ACC112 (cell line): ENCODE measurements around the gene BPIFB4.
"Not testable (repeated sequence)": the region's sequence is repeated elsewhere in the genome, so short reads cannot be mapped to it uniquely, and the experiment has no call there.

Experiments
- H2AFZ ChIP-seq: fragments of 200-600 bp; sonication (generic); one replicate; pipeline ENCODE4 v1.6.0; 2017; ENCODE audit warnings: antibody characterized with exemption, low read length; ENCODE audit not compliant: unreplicated experiment
- H3K27ac ChIP-seq: fragments of 200-600 bp; sonication (generic); 2 replicates; pipeline ENCODE4 v1.5.1; 2014; ENCODE audit warnings: low read depth, mild to moderate bottlenecking, antibody characterized with exemption, low read length, moderate library complexity
- H3K27me3 ChIP-seq: fragments of 200-600 bp; sonication (generic); 2 replicates; pipeline ENCODE4 v1.6.1; 2014; ENCODE audit warnings: mild to moderate bottlenecking, antibody characterized with exemption, low read length, moderate library complexity, mixed read lengths; ENCODE audit not compliant: insufficient read depth
- H3K36me3 ChIP-seq: fragments of 200-600 bp; sonication (generic); 2 replicates; pipeline ENCODE4 v1.6.1; 2016; ENCODE audit warnings: mild to moderate bottlenecking, antibody characterized with exemption, low read length, moderate library complexity, mixed read lengths; ENCODE audit not compliant: insufficient read depth
- H3K4me1 ChIP-seq: fragments of 200-600 bp; sonication (generic); one replicate; pipeline ENCODE4 v1.6.1; 2016; ENCODE audit warnings: low read length, mixed read lengths; ENCODE audit not compliant: insufficient read depth, unreplicated experiment, control insufficient read depth
- H3K4me3 ChIP-seq: fragments of 200-600 bp; sonication (generic); 2 replicates; pipeline ENCODE4 v1.5.1; 2014; ENCODE audit warnings: mild to moderate bottlenecking, low read depth, low read length
- H3K79me2 ChIP-seq: fragments of 200-600 bp; sonication (generic); one replicate; pipeline ENCODE4 v1.6.0; 2016; ENCODE audit warnings: low read length; ENCODE audit not compliant: control insufficient read depth, unreplicated experiment, insufficient read depth

BPIFB4 gene

DNA sequence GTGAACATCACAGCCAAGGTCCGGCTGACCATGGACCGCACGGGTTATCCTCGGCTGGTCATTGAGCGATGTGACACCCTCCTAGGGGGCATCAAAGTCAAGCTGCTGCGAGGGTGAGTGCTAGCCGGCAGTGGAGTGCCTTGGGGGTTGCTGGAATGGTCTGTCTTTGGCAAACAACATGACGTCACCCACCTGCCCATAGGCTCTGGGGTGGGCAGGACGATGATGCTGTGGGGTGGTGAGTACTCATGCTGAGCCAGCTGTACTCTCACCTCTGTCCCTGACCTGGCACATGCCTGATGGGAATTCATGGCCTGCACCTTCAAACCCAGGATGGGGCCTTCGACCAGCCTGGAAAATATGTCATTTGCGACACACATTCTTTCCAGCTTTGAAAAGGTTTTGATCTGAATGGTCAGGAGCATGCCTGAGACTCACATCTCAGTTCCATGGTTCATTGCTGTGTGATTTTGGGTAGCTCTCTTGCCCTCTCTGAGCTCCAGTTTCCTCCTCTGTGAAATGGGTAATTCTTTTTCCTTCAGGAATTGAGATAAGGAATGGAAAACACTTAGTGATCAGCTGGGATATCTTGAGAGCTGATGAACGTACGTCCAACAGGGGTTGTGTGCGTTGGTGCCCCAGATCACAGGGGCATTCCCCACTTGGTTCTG is 6.7 kb downstream of the BPIFB4 start:
- Histone ChIP-seq H3K27me3 (peaks cover 42% of the 10 kb centered on the region), H3K36me3 (no peaks in the 10 kb centered on the region), H3K4me1 (no peaks in the 10 kb centered on the region), H2AFZ (no peak overlapping the region), H3K79me2 (no peaks in the 10 kb centered on the region), H3K4me3 (no peak overlapping the region), H3K27ac (no peak overlapping the region)

DNA sequence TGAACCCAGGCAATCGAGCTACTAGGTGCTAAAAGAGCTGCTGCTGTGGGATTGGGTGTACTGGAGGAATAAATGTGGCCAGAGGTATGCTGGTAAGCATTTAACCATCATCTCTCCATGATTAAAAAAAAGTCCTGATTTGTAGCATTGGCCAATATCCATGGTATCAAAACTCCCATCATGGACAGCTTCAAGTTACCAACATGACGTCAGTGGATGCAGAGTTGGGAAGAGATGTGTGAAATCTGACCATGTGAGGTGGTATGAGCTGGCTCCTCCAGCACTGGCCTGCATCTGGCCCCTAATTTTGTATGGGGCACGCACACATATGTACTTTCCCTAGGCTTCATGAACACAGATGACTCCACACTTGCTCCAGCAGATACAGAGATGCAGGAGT is 11.7 kb downstream of the BPIFB4 start:
- Histone ChIP-seq H2AFZ (no peak overlapping the region), H3K4me1 (no peaks in the 10 kb centered on the region), H3K4me3 (no peak overlapping the region), H3K79me2 (no peaks in the 10 kb centered on the region), H3K27me3 (peaks cover 45% of the 10 kb centered on the region), H3K27ac (no peak overlapping the region), H3K36me3 (no peaks in the 10 kb centered on the region)

DNA sequence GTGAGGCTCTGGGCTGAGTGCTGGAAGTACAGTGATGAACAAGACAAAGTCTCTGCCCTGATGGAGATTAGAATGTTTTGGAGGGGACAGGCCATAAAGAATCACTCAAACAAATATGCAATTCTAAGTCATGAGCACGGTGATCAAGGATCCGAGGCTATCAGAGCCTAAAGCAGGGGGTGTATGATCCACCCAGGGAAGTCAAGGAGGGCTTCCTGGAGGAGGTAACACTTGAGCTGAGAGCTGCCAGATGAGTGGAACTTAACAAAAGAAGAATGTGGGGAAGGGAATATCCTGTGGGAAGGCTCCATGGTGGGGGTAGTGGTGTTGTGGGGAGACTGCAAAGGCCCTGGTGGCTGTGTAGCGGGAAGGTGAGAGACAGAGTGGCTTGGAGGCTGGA is 12.2 kb downstream of the BPIFB4 start:
- peaks cover 40% of the 10 kb centered on the region for H3K27me3 ChIP-seq
- H2AFZ ChIP-seq: no peak overlapping the region
- no peak overlapping the region for H3K27ac ChIP-seq
- H3K4me1 ChIP-seq: no peaks in the 10 kb centered on the region
- no peaks in the 10 kb centered on the region for H3K79me2 ChIP-seq
- no peak overlapping the region for H3K4me3 ChIP-seq
- no peaks in the 10 kb centered on the region for H3K36me3 ChIP-seq

- H3K27ac ChIP-seq: no peak overlapping the region
- no peaks in the 10 kb centered on the region for H3K36me3 ChIP-seq
- no peak overlapping the region for H2AFZ ChIP-seq
- no peaks in the 10 kb centered on the region for H3K79me2 ChIP-seq
- H3K27me3 ChIP-seq: peaks cover 35% of the 10 kb centered on the region
- H3K4me3 ChIP-seq: no peak overlapping the region
- H3K4me1 ChIP-seq: no peaks in the 10 kb centered on the region
These were observed 12.9 kb downstream of the BPIFB4 start for GRCh38 chr20:33092361-33092760.

DNA sequence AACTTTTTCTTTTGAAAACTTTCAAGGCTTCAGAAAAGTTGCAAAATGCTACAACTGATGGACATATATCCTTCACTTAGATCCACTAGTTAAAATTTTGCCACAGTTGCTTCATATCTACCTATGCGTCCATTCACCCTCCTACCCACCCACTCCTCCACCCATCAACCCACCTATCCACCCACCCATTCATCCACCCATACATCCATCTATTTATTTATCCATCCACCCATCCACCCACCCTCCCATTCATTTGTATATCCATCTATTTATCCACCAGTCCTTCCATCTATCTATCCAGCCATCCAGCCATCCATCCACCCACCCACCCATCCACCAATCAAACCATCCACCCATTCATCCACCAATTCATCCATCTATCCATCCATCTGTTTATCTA is 13.6 kb downstream of the BPIFB4 start:
- Histone ChIP-seq H3K27me3 (peaks cover 35% of the 10 kb centered on the region), H3K4me3 (no peak overlapping the region), H3K36me3 (no peaks in the 10 kb centered on the region), H3K79me2 (no peaks in the 10 kb centered on the region), H3K4me1 (no peaks in the 10 kb centered on the region), H2AFZ (no peak overlapping the region), H3K27ac (no peak overlapping the region)

DNA sequence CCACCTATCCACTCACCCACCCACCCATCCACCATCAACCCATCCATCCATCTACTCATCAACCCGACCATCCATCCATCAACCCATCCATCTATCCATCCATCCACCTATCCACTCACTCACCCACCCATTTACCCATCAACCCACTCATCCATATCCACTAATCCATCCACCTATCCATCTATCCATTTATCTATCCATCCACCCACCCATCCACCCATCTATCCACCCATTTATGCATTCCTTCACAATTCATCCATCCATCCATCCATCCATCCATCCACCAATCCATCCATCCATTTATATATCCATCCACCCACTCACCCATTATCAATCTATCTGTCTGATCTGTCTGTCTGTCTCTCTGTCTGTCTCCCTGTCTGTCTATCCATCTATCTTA is 14.1 kb downstream of the BPIFB4 start:
- Histone ChIP-seq H3K27ac (no peak overlapping the region), H3K27me3 (peaks cover 31% of the 10 kb centered on the region), H3K4me3 (no peak overlapping the region), H2AFZ (no peak overlapping the region), H3K36me3 (no peaks in the 10 kb centered on the region), H3K79me2 (no peaks in the 10 kb centered on the region), H3K4me1 (no peaks in the 10 kb centered on the region)

DNA sequence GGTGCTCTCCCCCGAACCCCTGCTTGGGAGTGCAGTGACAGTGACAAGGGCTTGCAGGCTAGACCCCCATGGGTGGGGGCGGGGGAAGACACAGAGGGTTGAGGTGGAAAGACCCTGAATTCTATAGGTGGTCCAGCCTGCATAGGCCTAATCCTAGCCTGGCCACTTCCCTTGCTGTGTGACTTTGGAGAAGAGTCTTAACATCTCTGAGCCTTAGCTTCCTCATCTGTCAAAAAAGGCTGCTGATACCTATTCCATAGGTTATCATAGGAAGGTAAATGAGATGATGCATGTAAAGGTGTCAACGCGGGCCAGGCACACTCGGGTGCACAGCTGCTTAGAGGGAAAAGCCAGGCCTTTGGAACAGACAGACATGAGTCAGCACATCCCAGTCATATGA is 15.8 kb downstream of the BPIFB4 start:
- no peak overlapping the region for H2AFZ ChIP-seq

DNA sequence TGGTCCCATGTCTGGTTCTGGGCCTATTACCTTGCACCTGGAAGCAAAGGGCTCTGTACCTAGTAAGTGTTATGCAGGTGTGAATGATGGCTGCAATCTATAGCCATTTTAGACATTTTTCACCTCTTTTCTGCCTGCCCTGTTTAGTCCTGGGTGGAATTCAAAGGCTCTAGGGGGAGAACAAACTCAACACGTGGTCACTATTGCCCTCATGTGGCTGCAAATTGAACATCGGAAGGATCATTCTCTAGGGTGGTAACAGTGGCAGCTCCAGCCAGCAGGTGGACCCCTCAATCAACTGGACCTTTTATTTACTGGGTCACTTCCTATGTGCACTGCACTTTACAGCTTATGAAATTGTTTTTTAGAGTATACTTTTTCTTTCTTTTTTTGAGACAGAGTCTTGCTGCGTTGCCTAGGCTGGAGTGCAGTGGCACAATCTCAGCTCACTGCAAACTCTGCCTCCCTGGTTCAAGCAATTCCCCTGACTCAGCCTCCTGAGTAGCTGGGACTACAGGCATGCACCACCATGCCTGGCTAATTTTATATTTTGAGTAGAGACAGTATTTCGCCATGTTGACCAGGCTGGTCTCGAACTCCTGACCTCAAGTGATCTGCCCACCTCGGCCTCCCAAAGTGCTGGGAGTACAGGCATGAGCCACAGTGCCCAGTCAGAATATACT is 16.6 kb downstream of the BPIFB4 start:
- not testable (repeated sequence) for H3K27ac ChIP-seq, H3K4me1 ChIP-seq, H3K36me3 ChIP-seq, H3K4me3 ChIP-seq, H3K79me2 ChIP-seq, H2AFZ ChIP-seq
- H3K27me3 ChIP-seq: peaks cover 33% of the 10 kb centered on the region

More for the DNA sequence above, 15.8 kb downstream of the BPIFB4 start:
- H3K27me3 ChIP-seq: peaks cover 29% of the 10 kb centered on the region
- H3K79me2 ChIP-seq: no peaks in the 10 kb centered on the region
- no peaks in the 10 kb centered on the region for H3K4me1 ChIP-seq
- H3K36me3 ChIP-seq: no peaks in the 10 kb centered on the region
- H3K4me3 ChIP-seq: no peak overlapping the region
- no peak overlapping the region for H3K27ac ChIP-seq

- no peaks in the 10 kb centered on the region for H3K79me2 ChIP-seq
These were observed 17.6 kb downstream of the BPIFB4 start for GRCh38 chr20:33097001-33097400.

DNA sequence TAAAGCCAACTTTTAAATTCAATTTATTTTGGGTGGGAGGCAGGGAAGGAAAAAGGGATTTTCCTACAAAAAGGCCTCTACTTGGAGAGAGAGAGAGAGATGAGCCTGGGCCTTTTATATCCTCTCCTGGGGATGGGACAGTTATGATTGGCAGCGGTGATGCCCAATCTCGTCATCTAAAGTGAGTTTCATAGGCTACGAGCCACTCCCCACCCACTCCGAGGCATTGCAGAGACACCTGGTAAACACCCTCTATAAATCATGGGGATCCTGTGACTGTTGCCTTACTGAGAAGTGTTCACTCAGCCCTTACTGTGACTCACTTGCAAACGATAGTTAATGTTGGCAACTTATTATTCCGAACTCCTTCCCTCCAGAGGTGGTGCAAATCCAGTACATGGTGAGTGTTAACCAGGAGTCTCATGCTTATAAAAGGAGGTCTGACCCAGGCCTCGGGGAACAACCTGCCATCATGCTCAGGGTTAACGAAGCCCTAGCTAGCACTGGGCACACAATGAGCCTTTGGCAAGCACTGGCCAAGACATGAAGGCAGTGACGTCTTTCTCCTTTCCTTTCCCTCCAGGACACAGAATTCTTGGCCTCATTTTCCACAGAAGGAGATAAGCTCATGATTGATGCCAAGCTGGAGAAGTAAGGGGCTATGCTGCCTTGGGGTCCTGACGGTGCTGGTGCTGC is 20.5 kb downstream of the BPIFB4 start:
- peaks cover 47% of the 10 kb centered on the region for H3K27me3 ChIP-seq
- no peak overlapping the region for H2AFZ ChIP-seq
- no peaks in the 10 kb centered on the region for H3K4me1 ChIP-seq
- no peak overlapping the region for H3K4me3 ChIP-seq
- H3K79me2 ChIP-seq: no peaks in the 10 kb centered on the region
- no peaks in the 10 kb centered on the region for H3K36me3 ChIP-seq
- H3K27ac ChIP-seq: no peak overlapping the region

More at GRCh38 chr20:33097001-33097400, 17.6 kb downstream of the BPIFB4 start:
- Histone ChIP-seq H3K4me1 (no peaks in the 10 kb centered on the region), H3K36me3 (no peaks in the 10 kb centered on the region), H2AFZ (no peak overlapping the region), H3K4me3 (no peak overlapping the region), H3K27ac (no peak overlapping the region), H3K27me3 (peaks cover 34% of the 10 kb centered on the region)

- H3K4me3 ChIP-seq: no peak overlapping the region
- no peaks in the 10 kb centered on the region for H3K4me1 ChIP-seq
- no peaks in the 10 kb centered on the region for H3K79me2 ChIP-seq
- H3K27me3 ChIP-seq: peaks cover 57% of the 10 kb centered on the region
- H3K27ac ChIP-seq: no peak overlapping the region
- no peak overlapping the region for H2AFZ ChIP-seq
- no peaks in the 10 kb centered on the region for H3K36me3 ChIP-seq
These were observed 24.1 kb downstream of the BPIFB4 start for GRCh38 chr20:33103556-33103955.
